ENCODE data around the gene NPEPL1. TPM values are rescaled to one million over a fixed set of nuclear protein-coding genes. Genes with fewer than 3 reads are reported as not detected.

Gene NPEPL1
- total RNA-seq, 4 donors from 2014 or later: 24.9 to 49.8 (median 27.9) TPM

DNA sequence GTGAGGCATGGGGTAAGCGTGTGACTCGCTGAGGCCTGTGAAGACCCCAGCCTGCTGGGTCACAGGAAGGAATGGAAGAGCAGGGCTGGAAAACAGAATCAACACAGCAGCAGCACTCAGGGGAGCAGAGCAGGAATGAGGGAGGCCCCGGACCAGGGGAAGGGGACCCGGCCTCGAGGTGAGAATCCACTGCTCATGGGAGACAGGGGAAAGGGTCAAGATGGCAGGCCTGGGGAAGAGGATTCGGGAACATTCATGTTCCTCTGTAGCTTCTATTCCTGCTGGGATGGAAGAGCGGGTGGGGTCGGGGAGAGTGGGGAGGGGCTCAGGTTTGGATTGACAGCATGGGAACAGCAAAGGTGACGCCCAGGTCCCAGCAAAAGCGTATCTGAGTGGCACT lies 59.4 kb downstream of the NPEPL1 start:
- TF ChIP-seq, protein P1, sequence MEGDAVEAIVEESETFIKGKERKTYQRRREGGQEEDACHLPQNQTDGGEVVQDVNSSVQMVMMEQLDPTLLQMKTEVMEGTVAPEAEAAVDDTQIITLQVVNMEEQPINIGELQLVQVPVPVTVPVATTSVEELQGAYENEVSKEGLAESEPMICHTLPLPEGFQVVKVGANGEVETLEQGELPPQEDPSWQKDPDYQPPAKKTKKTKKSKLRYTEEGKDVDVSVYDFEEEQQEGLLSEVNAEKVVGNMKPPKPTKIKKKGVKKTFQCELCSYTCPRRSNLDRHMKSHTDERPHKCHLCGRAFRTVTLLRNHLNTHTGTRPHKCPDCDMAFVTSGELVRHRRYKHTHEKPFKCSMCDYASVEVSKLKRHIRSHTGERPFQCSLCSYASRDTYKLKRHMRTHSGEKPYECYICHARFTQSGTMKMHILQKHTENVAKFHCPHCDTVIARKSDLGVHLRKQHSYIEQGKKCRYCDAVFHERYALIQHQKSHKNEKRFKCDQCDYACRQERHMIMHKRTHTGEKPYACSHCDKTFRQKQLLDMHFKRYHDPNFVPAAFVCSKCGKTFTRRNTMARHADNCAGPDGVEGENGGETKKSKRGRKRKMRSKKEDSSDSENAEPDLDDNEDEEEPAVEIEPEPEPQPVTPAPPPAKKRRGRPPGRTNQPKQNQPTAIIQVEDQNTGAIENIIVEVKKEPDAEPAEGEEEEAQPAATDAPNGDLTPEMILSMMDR (IDR thresholded peaks at IDR 0.05): no peak
- no peak for DNase-seq (ENCODE audit: low spot score)
- no peak for ATAC-seq (ENCODE audit: low FRiP score)

DNA sequence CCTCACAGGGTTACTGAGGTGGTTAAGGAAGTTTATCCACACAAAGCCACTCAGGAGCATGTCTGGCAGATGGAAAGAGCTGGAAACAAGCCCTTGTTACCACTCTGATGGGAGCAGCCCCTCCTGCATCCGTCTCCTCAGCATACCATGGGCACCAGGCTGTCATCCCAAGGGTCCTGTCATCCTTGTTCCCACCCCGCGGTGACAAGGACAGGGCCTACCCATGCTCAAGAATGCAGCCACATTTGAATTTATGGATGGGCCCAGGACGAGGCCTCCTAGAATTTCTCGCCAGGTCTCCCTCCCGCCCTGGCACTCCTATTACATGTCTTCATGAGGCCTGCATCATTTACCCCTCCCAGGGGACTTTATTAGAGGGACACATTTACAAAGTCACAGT lies 60.0 kb downstream of the NPEPL1 start:
- DNase-seq (ENCODE audit: low spot score) (no peak), ATAC-seq (ENCODE audit: low FRiP score) (no peak)
- TF ChIP-seq, protein P1 (IDR thresholded peaks at IDR 0.05): no peak

DNA sequence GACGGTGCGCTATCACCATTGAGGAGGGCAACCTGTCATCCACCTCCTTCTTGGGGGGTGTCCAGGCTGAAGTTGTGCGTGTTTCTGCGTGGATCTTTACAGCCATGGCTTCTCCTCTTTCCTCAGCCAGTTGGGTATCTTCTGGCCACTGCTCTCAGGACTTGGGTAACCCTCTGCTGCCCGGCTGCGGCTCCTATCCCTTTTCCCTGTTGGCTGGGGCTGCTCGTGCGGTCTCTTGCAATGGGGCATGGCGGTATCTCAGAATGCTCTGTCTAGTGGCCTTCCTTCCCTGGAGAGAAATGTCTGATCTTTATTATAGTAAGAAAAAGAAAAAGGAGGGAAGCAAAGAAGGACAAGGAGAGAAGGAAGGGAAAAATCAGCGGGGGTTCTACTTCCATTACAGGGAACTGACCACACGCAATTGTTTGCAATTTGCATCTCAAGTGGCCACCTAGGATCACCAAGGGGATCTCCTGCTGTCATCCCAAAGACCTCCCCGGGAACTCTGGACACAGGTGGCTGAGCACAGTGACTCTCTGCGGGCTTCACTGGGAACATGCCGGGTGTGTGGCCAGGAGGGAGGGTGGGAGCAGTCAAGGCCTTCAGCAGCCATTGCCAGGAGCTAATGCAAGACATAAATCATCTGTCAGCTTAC lies 60.8 kb downstream of the NPEPL1 start:
- DNase-seq (ENCODE audit: low spot score) (no peak), ATAC-seq (ENCODE audit: low FRiP score) (no peak)
- TF ChIP-seq, protein P1 (IDR thresholded peaks at IDR 0.05): no peak

DNA sequence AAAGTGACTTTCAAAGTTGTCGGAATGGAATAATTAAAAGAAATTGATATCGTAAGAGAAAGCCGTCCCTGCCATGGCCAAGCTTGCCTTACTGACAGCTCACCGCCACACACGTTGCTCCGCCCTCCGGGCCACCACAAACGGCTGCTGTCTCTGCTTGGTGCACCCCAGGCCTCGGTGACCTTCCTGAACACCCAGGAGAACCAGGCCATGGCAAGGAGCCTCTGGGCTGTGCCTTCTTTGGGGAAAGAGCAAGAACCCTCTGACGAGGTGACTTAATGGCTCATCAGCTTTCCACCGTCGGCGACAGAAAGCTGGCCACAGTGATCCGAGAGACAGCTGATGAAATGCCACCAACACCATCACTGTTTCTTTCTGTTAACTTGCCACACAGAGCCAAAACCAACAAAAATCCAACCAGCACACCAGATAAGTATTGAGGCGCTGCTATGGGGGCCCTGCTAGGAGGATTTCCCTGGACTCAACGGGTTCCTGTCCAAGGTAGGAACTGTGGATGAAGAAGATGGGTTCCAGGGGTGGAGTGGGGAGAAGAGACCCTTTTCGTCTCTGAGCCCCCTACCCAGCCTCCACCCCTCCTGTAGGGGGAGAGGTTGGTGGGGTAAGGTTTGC lies 61.4 kb downstream of the NPEPL1 start:
- no peak for ATAC-seq (ENCODE audit: low FRiP score)
- no peak for DNase-seq (ENCODE audit: low spot score)
- TF ChIP-seq, protein P1 (IDR thresholded peaks at IDR 0.05): no peak

DNA sequence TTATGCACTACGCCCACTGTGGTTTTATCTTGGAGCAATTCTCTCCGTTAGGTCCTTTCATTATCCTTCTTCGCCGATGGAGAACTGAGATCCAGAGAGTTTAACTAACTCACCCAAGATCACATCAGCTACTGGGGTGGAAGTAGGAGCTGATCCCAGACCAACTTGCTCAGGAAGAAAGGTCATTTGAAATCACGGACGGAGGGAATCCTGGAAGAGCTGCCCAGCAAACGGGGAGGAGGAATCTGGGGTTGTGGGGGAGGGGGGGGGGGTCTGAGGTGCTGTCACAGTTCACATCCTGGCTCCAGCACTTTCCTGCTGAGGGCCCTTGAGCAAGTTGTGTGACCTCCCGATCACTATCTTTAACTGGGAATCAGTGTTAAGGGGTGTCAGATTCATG lies 62.0 kb downstream of the NPEPL1 start:
- ATAC-seq (ENCODE audit: low FRiP score) (no peak), DNase-seq (ENCODE audit: low spot score) (no peak)
- TF ChIP-seq, protein P1 (IDR thresholded peaks at IDR 0.05): no peak

DNA sequence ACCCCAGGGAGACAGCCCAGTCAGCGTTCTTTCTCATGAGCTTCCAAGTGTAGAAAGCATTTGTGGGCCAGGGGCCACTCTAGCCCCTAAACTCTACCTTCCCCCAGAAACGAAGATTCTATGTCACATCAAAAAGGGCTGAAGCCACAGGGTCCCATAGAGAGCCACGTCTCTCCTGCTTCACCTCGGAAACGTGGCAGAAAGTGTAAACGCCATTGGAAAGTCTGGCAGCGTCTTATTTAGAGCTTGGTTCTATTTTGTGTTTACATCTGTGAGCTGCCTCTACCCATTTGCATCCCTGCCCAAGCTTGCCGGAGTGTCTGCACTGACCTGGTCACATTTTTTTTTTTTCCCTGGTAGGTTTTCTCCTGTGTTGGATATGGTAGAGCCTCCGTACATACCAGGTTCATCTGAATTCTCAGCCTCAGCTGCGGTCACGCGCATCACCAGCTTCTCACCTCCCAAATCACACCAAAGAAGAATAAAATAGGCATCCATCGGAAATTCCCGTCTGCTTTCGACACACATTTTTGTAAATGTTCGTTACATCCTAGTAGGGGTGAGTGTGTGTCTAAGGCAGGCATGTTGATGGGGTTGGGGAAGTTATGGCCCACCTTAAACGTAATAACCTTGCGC lies 62.6 kb downstream of the NPEPL1 start:
- DNase-seq (ENCODE audit: low spot score) (no peak), ATAC-seq (ENCODE audit: low FRiP score) (no peak)
- TF ChIP-seq, protein P1 (IDR thresholded peaks at IDR 0.05): no peak
